Brain microvascular endothelial cell (primary cell): ENCODE results near the gene THSD4.

ENCODE experiments used
- DNase-seq: peaks from one replicate; pipeline ENCODE4 v3.0.0-alpha.2; 2020
- H3K27ac ChIP-seq: fragments of 250-450 bp; sonication (Bioruptor Pico); 2 replicates; pipeline ENCODE4 v1.5.1; 2020; ENCODE audit warnings: mild to moderate bottlenecking, moderate library complexity
- H3K27me3 ChIP-seq: fragments of 250-450 bp; sonication (Bioruptor Pico); replicated peaks from 2 replicates; pipeline ENCODE4 v1.5.1; 2020; ENCODE audit warnings: mild to moderate bottlenecking
- H3K36me3 ChIP-seq: fragments of 250-450 bp; sonication (Bioruptor Pico); replicated peaks from 2 replicates; pipeline ENCODE4 v1.5.1; 2020; ENCODE audit warnings: mild to moderate bottlenecking
- H3K4me3 ChIP-seq: 2 replicates; pipeline ENCODE4 v1.5.1; 2011; ENCODE audit warnings: low read depth, mild to moderate bottlenecking, control low read depth, low read length, moderate library complexity
- in situ Hi-C: cut with HindIII; loops from 2 replicates; pipeline ENCODE4 v1.10.0; 2017; ENCODE audit warnings: low sequenced_read_pairs, low pct_ligation_motif_present
- TF ChIP-seq, protein P1 (sequence below): IDR thresholded peaks from 2 replicates; pipeline ENCODE4 v1.5.1; 2011; ENCODE audit warnings: low read depth, mild to moderate bottlenecking, moderate library complexity, low read length, control low read depth, inconsistent platforms; ENCODE audit errors: missing control alignments

THSD4 gene

DNA sequence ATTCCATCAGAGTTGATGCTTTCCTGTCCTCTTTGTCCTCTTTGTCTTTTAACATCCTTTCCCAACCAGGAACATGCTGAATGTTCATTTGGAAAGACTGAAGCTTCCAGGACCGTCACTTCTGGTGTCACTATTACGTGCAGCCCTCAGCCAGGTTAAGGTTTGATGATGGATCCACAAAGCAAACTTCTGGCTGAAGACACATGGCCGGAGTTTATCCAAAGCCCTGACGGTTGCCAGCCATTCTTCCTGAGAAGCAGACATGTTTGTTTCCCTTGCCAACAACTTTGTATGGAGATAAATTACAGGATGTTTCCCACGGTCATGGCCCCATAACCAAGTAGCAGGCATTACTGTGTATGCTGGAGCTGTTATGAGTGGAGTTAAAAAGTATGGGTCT, 236.9 kb downstream of the THSD4 start:
- TF ChIP-seq, protein P1, sequence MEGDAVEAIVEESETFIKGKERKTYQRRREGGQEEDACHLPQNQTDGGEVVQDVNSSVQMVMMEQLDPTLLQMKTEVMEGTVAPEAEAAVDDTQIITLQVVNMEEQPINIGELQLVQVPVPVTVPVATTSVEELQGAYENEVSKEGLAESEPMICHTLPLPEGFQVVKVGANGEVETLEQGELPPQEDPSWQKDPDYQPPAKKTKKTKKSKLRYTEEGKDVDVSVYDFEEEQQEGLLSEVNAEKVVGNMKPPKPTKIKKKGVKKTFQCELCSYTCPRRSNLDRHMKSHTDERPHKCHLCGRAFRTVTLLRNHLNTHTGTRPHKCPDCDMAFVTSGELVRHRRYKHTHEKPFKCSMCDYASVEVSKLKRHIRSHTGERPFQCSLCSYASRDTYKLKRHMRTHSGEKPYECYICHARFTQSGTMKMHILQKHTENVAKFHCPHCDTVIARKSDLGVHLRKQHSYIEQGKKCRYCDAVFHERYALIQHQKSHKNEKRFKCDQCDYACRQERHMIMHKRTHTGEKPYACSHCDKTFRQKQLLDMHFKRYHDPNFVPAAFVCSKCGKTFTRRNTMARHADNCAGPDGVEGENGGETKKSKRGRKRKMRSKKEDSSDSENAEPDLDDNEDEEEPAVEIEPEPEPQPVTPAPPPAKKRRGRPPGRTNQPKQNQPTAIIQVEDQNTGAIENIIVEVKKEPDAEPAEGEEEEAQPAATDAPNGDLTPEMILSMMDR = no peak
- no peaks in the 10 kb centered on the region for H3K27me3 ChIP-seq
- H3K36me3 ChIP-seq = peaks cover 9% of the 10 kb centered on the region
- H3K4me3 ChIP-seq = no peak overlapping the region
- H3K27ac ChIP-seq = no peak overlapping the region
- in situ Hi-C loops = no loop called here
- DNase-seq = no peak

DNA sequence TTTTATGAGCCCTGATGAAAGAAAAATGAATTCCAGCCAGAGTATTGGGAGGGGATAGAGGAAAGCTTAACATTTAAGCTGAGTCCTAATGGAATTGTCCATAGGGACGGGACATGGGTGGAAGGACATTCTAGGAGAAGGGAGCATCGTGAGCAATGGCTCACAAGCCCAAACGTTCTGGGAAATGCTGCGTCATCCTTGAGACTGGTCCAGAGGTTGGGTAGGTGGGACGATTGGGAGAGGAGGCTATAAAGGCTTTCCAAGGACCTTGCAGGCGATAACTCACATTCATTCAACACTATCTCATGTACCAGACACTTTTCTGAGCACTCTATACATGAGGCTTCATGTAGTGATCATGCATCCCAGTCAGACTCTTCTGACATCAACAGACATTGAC, 237.5 kb downstream of the THSD4 start:
- H3K36me3 ChIP-seq = peaks cover 10% of the 10 kb centered on the region
- TF ChIP-seq, protein P1 = no peak
- no peak overlapping the region for H3K27ac ChIP-seq
- no peak for DNase-seq
- in situ Hi-C loops = no loop called here
- no peaks in the 10 kb centered on the region for H3K27me3 ChIP-seq
- H3K4me3 ChIP-seq = no peak overlapping the region

DNA sequence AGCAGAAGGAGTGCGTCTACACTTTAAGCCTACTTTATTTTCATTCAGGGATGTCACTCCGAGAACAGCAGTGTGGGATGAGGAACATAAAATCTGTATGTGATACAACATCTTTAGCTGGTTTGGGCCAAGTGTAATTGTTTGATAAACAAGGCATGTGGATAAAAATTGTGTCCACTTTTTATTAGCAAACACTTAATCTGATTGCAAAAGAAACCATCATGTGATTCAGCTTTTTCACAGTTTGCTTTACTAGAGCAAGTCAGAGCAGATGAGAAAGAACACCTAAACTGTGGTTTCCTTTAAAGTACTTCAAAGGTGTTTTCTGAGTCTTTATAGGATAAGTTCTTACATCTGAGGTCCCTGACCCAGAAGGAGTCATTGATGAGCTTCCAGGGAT, 237.9 kb downstream of the THSD4 start:
- TF ChIP-seq, protein P1 = no peak
- in situ Hi-C loops = no loop called here
- H3K36me3 ChIP-seq = peaks cover 10% of the 10 kb centered on the region
- no peaks in the 10 kb centered on the region for H3K27me3 ChIP-seq
- no peak for DNase-seq
- H3K27ac ChIP-seq = no peak overlapping the region
- no peak overlapping the region for H3K4me3 ChIP-seq

DNA sequence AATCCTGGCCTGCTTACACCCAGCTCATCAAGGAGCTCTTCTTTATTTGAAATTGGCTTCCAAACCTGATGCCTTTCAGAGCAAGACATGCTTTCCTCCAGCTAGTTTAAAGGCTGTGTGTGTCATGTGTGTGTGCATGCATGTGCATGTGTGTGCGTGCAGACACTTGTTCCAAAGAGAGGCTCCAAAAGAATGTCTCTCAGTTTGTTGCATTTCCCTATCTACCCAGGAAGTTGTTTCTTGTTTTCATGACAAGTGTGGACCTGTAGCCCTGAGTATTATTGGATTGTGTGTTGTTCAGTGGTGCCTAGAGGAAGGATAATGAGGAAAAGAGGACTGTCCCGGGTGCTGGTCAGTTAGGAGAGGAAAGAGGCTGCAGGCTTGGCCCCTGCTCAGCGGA, 240.0 kb downstream of the THSD4 start:
- Histone ChIP-seq H3K36me3 (peaks cover 10% of the 10 kb centered on the region), H3K27me3 (no peaks in the 10 kb centered on the region), H3K4me3 (no peak overlapping the region), H3K27ac (no peak overlapping the region)
- TF ChIP-seq, protein P1 = no peak
- in situ Hi-C loops = no loop called here
- DNase-seq = no peak

DNA sequence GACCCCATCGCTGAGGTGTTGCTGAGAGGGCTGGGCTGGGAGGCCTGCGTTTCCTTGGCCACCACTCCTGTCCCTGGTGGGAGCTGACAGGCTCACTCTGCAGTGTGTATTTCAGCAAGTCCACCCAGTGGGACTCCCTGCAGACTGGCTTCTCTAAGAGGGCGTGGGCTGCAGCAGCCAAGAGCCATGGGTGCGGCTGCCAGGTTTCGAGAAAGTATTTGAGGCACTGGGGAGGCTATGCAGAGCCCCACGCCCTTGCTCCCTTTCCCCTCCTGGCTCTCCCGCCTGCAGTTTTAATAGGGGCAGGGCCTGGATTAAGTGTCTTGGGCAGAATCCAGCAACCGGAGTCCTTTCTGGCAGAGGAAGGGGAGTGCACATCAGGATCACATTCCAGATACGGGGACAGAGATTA, 242.1 kb downstream of the THSD4 start:
- TF ChIP-seq, protein P1 = no peak
- Histone ChIP-seq H3K4me3 (no peak overlapping the region), H3K27ac (no peak overlapping the region), H3K36me3 (peaks cover 5% of the 10 kb centered on the region), H3K27me3 (no peaks in the 10 kb centered on the region)
- in situ Hi-C loops = no loop called here
- DNase-seq = no peak

DNA sequence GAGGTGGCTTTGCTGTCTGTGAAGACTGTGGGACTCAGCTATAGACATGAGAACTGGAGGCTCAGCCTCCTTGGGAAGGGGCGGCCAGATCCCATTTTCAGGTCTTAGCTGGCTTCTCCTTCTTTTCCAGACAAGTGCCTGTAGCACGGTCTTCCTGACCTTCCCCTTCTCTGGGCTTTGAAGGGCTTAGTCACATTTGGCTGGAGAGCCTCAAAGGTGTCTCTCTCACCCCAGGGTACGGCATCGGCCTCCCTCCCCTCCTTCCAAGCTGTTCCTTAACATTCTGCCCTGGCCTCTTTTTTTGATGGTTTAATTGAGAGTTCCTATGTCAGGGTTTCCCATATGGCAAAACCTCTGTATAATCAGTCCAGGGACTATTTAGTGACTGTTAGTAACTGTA, 242.7 kb downstream of the THSD4 start:
- Histone ChIP-seq H3K36me3 (peaks cover 5% of the 10 kb centered on the region), H3K4me3 (no peak overlapping the region), H3K27me3 (no peaks in the 10 kb centered on the region), H3K27ac (no peak overlapping the region)
- TF ChIP-seq, protein P1 = no peak
- DNase-seq = no peak
- in situ Hi-C loops = no loop called here
